CD8-positive, alpha-beta memory T cell (primary cell): Measurements from ENCODE around the gene NHS. TPM values are rescaled to one million over a fixed set of nuclear protein-coding genes. Genes with fewer than 3 reads are reported as not detected.

ENCODE experiments used
- CTCF ChIA-PET: fragments of 350-600 bp; sonication (Branson Sonifier 250); formaldehyde crosslinking; loops from one replicate; lab custom pipeline; 2021; ENCODE audit warnings: antibody characterized with exemption; lab: Charles Lee
- POLR2A ChIA-PET: fragments of 350-600 bp; sonication (Branson Sonifier 250); formaldehyde crosslinking; loops from one replicate; lab custom pipeline; 2021; ENCODE audit warnings: antibody characterized with exemption; lab: Charles Lee
- DNase-seq, 5 donors: peaks; one replicate each; pipeline versions ENCODE4 v3.0.0 to v3.0.0-alpha.2; 2020 to 2022; ENCODE audit warnings: mixed read lengths in 1 of 5
- H3K27ac ChIP-seq: one replicate; pipeline ENCODE4 v1.7.0; 2013; ENCODE audit warnings: low read depth, mild to moderate bottlenecking, low read length, moderate library complexity
- H3K27me3 ChIP-seq: 2 replicates; pipeline ENCODE4 v1.7.0; 2013; ENCODE audit warnings: low read length, mild to moderate bottlenecking; ENCODE audit not compliant: insufficient read depth, poor library complexity, severe bottlenecking
- H3K36me3 ChIP-seq: 2 replicates; pipeline ENCODE4 v1.7.0; 2013; ENCODE audit warnings: mild to moderate bottlenecking, low read length, moderate library complexity; ENCODE audit not compliant: insufficient read depth
- H3K4me1 ChIP-seq: 2 replicates; pipeline ENCODE4 v1.7.0; 2013; ENCODE audit warnings: mild to moderate bottlenecking, low read length, moderate library complexity; ENCODE audit not compliant: insufficient read depth
- H3K4me3 ChIP-seq: 2 replicates; pipeline ENCODE4 v1.7.0; 2013; ENCODE audit warnings: mild to moderate bottlenecking, low read length
- H3K9me3 ChIP-seq: 2 replicates; pipeline ENCODE4 v1.7.0; 2013; ENCODE audit warnings: mild to moderate bottlenecking, low read length
- H3K27ac Mint-ChIP-seq, 8 donors: one replicate each; pipeline ENCODE4 v1.8.0; 2020 to 2021; ENCODE audit warnings: mixed read lengths in 8 of 8, mild to moderate bottlenecking in 6 of 8, inconsistent platforms in 3 of 8, moderate library complexity in 3 of 8
- H3K27me3 Mint-ChIP-seq, 2 donors: one replicate each; pipeline ENCODE4 v1.8.0; 2020 to 2021; ENCODE audit warnings: mixed read lengths in 2 of 2, mild to moderate bottlenecking in 1 of 2, moderate library complexity in 1 of 2
- H3K36me3 Mint-ChIP-seq, 3 donors: one replicate each; pipeline ENCODE4 v1.8.0; 2020 to 2021; ENCODE audit warnings: mixed read lengths in 3 of 3, inconsistent platforms in 1 of 3, mild to moderate bottlenecking in 1 of 3
- H3K4me1 Mint-ChIP-seq, 3 donors: one replicate each; pipeline ENCODE4 v1.8.0; 2020 to 2021; ENCODE audit warnings: mixed read lengths in 3 of 3, inconsistent platforms in 1 of 3, mild to moderate bottlenecking in 1 of 3
- H3K4me3 Mint-ChIP-seq, 7 donors: one replicate each; pipeline ENCODE4 v1.8.0; 2020 to 2021; ENCODE audit warnings: mixed read lengths in 7 of 7, mild to moderate bottlenecking in 6 of 7, moderate library complexity in 4 of 7, inconsistent platforms in 2 of 7
- H3K9me3 Mint-ChIP-seq, 5 donors: one replicate each; pipeline ENCODE4 v1.8.0; 2020 to 2022; ENCODE audit warnings: mixed read lengths in 5 of 5, mild to moderate bottlenecking in 3 of 5, moderate library complexity in 2 of 5, inconsistent platforms in 1 of 5
- polyA plus RNA-seq: library from polyadenylated mRNA; unstranded; fragments of 300-500 nt; fragmentation: Illumina TruSeq; gene quantifications from one replicate; pipeline ENCODE4 v1.2.3, GENCODE V29; 2021
- total RNA-seq, 2 experiments: library from RNA; stranded (reverse); gene quantifications; one replicate each; pipeline ENCODE4 v1.2.3, GENCODE V29; 2021

Gene NHS
- total and polyA plus RNA-seq, 3 experiments from 2014 or later, result 9.6 to 11.3 TPM; not detected in 1

- Histone ChIP-seq H3K27me3 (no peaks in the 10 kb centered on the region), H3K4me3 (no peak overlapping the region), H3K4me1 (no peaks in the 10 kb centered on the region), H3K9me3 (no peaks in the 10 kb centered on the region), H3K36me3 (no peaks in the 10 kb centered on the region), H3K27ac (no peak overlapping the region)
- Mint-ChIP-seq H3K4me3 (no peak overlapping the region), H3K4me1 (no peaks in the 10 kb centered on the region), H3K36me3 (no peaks in the 10 kb centered on the region), H3K27me3 (peaks cover 0 to 5% of the 10 kb centered on the region in 2 donors), H3K27ac (no peak overlapping the region), H3K9me3 (no peaks in the 10 kb centered on the region)
- POLR2A ChIA-PET, result no interaction called here
- CTCF ChIA-PET, result no interaction called here
- DNase-seq, result no peak
These were observed 287.4 kb downstream of the NHS start for GRCh38 chrX:17662391-17662790.

- no peaks in the 10 kb centered on the region for H3K9me3 Mint-ChIP-seq
- no peaks in the 10 kb centered on the region for H3K27me3 ChIP-seq
- H3K36me3 ChIP-seq, result no peaks in the 10 kb centered on the region
- no peaks in the 10 kb centered on the region for H3K36me3 Mint-ChIP-seq
- no peak overlapping the region for H3K4me3 ChIP-seq
- POLR2A ChIA-PET, result no interaction called here
- peak overlapping the region in 1 of 7 donors; percentile 2 for H3K4me3 Mint-ChIP-seq
- no peaks in the 10 kb centered on the region for H3K4me1 Mint-ChIP-seq
- no peak overlapping the region for H3K27ac ChIP-seq
- CTCF ChIA-PET, result no interaction called here
- DNase-seq, result no peak
- no peaks in the 10 kb centered on the region for H3K4me1 ChIP-seq
- no peaks in the 10 kb centered on the region for H3K9me3 ChIP-seq
- peaks cover 0 to 5% of the 10 kb centered on the region in 2 donors for H3K27me3 Mint-ChIP-seq
- H3K27ac Mint-ChIP-seq, result peak overlapping the region in 5 of 8 donors; percentile 14 to 82 (median 36)
These were observed 293.9 kb downstream of the NHS start for GRCh38 chrX:17668929-17669328.

GRCh38 chrX:17669458-17669857 lies 294.5 kb downstream of the NHS start:
- H3K36me3 Mint-ChIP-seq, result no peaks in the 10 kb centered on the region
- Histone ChIP-seq H3K9me3 (no peaks in the 10 kb centered on the region), H3K4me1 (no peaks in the 10 kb centered on the region), H3K27me3 (no peaks in the 10 kb centered on the region), H3K27ac (no peak overlapping the region), H3K4me3 (no peak overlapping the region), H3K36me3 (no peaks in the 10 kb centered on the region)
- no peaks in the 10 kb centered on the region for H3K4me1 Mint-ChIP-seq
- DNase-seq, result no peak
- H3K9me3 Mint-ChIP-seq, result no peaks in the 10 kb centered on the region
- peak overlapping the region in 1 of 7 donors; percentile 2 for H3K4me3 Mint-ChIP-seq
- ChIA-PET POLR2A (no interaction called here), CTCF (no interaction called here)
- H3K27ac Mint-ChIP-seq, result peak overlapping the region in 3 of 8 donors; percentile 14 to 82 (median 16)
- peaks cover 0 to 5% of the 10 kb centered on the region in 2 donors for H3K27me3 Mint-ChIP-seq

GRCh38 chrX:17669891-17670290 lies 294.9 kb downstream of the NHS start:
- Histone ChIP-seq H3K4me3 (no peak overlapping the region), H3K4me1 (no peaks in the 10 kb centered on the region), H3K27me3 (no peaks in the 10 kb centered on the region), H3K36me3 (no peaks in the 10 kb centered on the region), H3K9me3 (no peaks in the 10 kb centered on the region), H3K27ac (no peak overlapping the region)
- no peak for DNase-seq
- Mint-ChIP-seq H3K9me3 (no peaks in the 10 kb centered on the region), H3K4me3 (no peak overlapping the region), H3K36me3 (no peaks in the 10 kb centered on the region), H3K27me3 (peaks cover 0 to 5% of the 10 kb centered on the region in 2 donors), H3K4me1 (no peaks in the 10 kb centered on the region), H3K27ac (no peak overlapping the region)
- ChIA-PET POLR2A (no interaction called here), CTCF (no interaction called here)

GRCh38 chrX:17670874-17671273 lies 295.9 kb downstream of the NHS start:
- Mint-ChIP-seq H3K27me3 (peaks cover 0 to 1% of the 10 kb centered on the region in 2 donors), H3K27ac (no peak overlapping the region), H3K4me3 (no peak overlapping the region), H3K9me3 (no peaks in the 10 kb centered on the region), H3K4me1 (no peaks in the 10 kb centered on the region), H3K36me3 (no peaks in the 10 kb centered on the region)
- Histone ChIP-seq H3K27ac (no peak overlapping the region), H3K4me1 (no peaks in the 10 kb centered on the region), H3K9me3 (no peaks in the 10 kb centered on the region), H3K4me3 (no peak overlapping the region), H3K36me3 (no peaks in the 10 kb centered on the region), H3K27me3 (no peaks in the 10 kb centered on the region)
- no peak for DNase-seq
- POLR2A ChIA-PET, result no interaction called here
- CTCF ChIA-PET, result no interaction called here

- H3K27me3 ChIP-seq, result no peaks in the 10 kb centered on the region
- H3K4me1 Mint-ChIP-seq, result no peaks in the 10 kb centered on the region
- CTCF ChIA-PET, result no interaction called here
These were observed 299.6 kb downstream of the NHS start for GRCh38 chrX:17674601-17675000.

GRCh38 chrX:17679261-17679660 lies 304.3 kb downstream of the NHS start:
- POLR2A ChIA-PET, result no interaction called here
- Histone ChIP-seq H3K9me3 (no peaks in the 10 kb centered on the region), H3K36me3 (no peaks in the 10 kb centered on the region), H3K4me3 (no peak overlapping the region), H3K27ac (no peak overlapping the region), H3K4me1 (no peaks in the 10 kb centered on the region), H3K27me3 (no peaks in the 10 kb centered on the region)
- no peak for DNase-seq
- peaks cover 6 to 17% (median 13%) of the 10 kb centered on the region in 3 donors for H3K4me1 Mint-ChIP-seq
- no peak overlapping the region for H3K27ac Mint-ChIP-seq
- CTCF ChIA-PET, result no interaction called here
- H3K27me3 Mint-ChIP-seq, result peaks cover 0 to 1% of the 10 kb centered on the region in 2 donors
- H3K4me3 Mint-ChIP-seq, result no peak overlapping the region
- H3K9me3 Mint-ChIP-seq, result no peaks in the 10 kb centered on the region
- no peaks in the 10 kb centered on the region for H3K36me3 Mint-ChIP-seq

More at GRCh38 chrX:17674601-17675000, 299.6 kb downstream of the NHS start:
- H3K9me3 Mint-ChIP-seq, result no peaks in the 10 kb centered on the region
- Histone ChIP-seq H3K36me3 (no peaks in the 10 kb centered on the region), H3K4me1 (no peaks in the 10 kb centered on the region), H3K27ac (no peak overlapping the region), H3K9me3 (no peaks in the 10 kb centered on the region), H3K4me3 (no peak overlapping the region)
- H3K27ac Mint-ChIP-seq, result no peak overlapping the region
- DNase-seq, result no peak
- H3K4me3 Mint-ChIP-seq, result no peak overlapping the region
- no peaks in the 10 kb centered on the region for H3K36me3 Mint-ChIP-seq
- no peaks in the 10 kb centered on the region for H3K27me3 Mint-ChIP-seq
- POLR2A ChIA-PET, result no interaction called here

- Histone ChIP-seq H3K4me3 (no peak overlapping the region), H3K36me3 (no peaks in the 10 kb centered on the region), H3K27ac (no peak overlapping the region), H3K27me3 (no peaks in the 10 kb centered on the region), H3K9me3 (no peaks in the 10 kb centered on the region), H3K4me1 (no peaks in the 10 kb centered on the region)
- ChIA-PET POLR2A (no interaction called here), CTCF (no interaction called here)
- Mint-ChIP-seq H3K4me3 (no peak overlapping the region), H3K27ac (no peak overlapping the region), H3K9me3 (no peaks in the 10 kb centered on the region), H3K27me3 (peaks cover 0 to 3% of the 10 kb centered on the region in 2 donors), H3K4me1 (peaks cover 6 to 17% (median 13%) of the 10 kb centered on the region in 3 donors), H3K36me3 (no peaks in the 10 kb centered on the region)
- DNase-seq, result no peak
These were observed 304.8 kb downstream of the NHS start for GRCh38 chrX:17679820-17680219.
